Measurements from ENCODE around the gene ADPRH.
"Not testable (repeated sequence)": the region's sequence is repeated elsewhere in the genome, so short reads cannot be mapped to it uniquely, and the experiment has no call there.

ADPRH gene

DNA sequence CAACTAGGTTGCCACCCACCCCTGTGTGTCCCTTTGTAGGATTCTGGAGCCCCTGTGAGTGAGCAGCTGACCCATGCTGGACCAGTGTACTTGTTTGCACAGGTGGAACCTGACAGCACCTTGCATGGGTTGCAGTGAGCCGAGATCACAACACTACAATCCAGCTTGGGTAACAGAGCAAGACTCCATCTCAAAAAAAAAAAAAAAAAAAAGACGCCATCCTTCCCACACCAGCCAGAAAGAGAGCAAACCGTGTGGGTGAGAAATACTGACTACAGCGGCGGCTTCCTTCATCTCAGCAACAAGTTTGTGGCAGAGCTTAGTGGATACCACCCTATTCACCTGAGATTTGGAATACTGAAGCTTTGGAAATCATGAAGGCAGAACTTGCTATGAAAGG, 19.1 kb upstream of the ADPRH start:
- DNase-seq: no peak

GRCh38 chr3:119562307-119562961, 16.9 kb upstream of the ADPRH start:
- DNase-seq: peak; percentile 69

DNA sequence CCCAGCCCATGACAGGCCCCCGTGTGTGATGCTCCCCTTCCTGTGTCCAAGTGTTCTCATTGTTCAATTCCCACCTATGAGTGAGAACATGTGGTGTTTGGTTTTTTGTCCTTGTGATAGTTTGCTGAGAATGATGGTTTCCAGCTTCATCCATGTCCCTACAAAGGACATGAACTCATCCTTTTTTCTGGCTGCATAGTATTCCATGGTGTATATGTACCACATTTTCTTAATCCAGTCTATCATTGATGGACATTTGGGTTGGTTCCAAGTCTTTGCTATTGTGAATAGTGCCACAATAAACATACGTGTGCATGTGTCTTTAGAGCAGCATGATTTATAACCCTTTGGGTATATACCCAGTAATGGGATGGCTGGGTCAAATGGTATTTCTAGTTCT, 16.0 kb upstream of the ADPRH start:
- not testable (repeated sequence) for DNase-seq

- no peak for DNase-seq
These were observed 10.1 kb upstream of the ADPRH start for GRCh38 chr3:119569156-119569555.

DNA sequence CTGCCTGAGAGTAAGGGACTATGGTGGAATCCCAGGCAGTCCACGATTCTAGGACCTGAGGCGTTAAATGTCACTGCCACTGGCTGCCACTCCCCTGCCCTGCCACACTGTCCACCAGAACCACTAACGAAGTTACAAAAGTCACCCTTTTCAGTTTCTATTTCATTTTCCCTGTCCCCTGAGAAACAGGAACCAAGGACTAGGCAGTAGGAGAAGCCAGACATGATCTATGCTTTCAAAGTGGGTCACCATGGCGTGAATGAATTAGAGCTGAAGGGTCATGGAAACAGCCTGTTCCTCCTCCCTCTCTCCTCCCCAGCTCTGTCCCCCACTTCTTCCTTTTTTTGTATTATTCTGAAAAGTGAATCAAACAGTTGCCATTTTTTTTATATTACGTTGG, 9.1 kb upstream of the ADPRH start:
- DNase-seq: no peak

DNA sequence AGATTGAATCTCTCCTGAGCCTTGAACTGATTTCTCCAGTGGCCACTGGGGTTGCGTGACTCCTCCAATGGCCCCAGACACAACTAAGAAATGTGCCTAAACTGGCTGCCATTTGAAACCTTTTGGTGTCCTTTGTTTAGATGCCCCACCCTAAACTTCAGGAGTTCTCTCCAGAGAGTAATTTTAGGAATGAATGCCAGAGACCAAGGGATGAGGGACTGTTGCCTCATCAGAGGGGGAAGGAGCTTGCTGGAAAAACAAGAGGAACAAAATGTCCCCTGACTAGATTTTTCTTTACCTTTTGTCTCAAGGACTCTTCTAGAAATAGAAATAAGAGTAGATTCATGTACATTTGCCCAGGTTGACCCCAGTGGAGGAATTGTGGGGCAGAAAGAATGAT, 8.1 kb upstream of the ADPRH start:
- DNase-seq: no peak

- no peak for DNase-seq
These were observed 7.6 kb upstream of the ADPRH start for GRCh38 chr3:119571688-119572087.

- DNase-seq: no peak
These were observed 3.8 kb upstream of the ADPRH start for GRCh38 chr3:119575507-119575906.

DNA sequence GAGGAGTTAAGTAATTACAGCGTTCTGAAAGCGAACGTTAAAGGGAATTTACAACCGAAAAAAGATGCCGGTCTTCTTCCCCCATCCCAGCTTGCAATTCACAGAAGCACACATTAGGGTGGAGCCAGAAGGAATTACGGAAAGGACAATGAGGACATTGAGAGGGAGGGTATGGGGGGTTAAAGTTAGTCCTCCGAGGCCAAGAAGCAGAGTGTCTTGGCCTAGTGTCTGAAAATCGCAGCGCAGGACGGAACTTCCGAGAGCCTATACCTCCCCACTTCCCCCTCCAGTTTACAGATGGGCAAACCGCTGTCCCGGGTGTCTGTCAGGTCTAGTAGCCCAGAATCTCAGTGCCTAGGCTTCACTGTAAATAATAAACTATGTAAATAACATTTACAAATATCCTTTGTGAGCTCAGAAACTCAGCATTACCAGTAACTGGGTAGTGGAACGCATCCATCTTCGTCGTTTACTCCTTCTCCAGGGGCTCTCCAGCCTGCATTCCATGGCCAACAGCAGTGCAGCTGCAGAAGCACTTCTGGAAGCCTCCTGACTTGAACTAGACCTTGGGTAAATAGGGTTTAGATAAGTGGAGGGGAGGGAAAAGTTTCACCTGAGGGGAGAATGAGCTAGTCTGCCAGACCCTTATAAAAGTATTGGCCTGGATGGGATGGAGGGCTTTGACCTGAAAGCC, 922 bp downstream of the ADPRH start:
- DNase-seq: peak; percentile 30

DNA sequence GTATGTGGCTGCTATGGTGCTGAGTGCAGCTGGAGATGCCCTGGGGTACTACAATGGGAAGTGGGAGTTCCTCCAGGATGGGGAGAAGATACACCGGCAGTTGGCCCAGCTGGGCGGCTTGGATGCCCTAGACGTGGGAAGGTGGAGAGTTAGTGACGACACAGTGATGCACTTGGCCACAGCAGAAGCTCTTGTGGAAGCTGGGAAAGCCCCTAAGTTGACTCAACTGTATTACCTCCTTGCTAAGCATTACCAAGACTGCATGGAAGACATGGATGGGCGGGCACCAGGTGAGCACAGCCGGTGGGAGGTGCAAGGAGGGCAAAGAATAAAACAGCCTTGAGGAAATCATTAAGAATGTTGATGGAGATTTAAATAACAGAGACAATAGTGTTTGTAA, 2.9 kb downstream of the ADPRH start:
- peak; percentile 26 for DNase-seq

GRCh38 chr3:119585208-119585607, 5.9 kb downstream of the ADPRH start:
- no peak for DNase-seq

DNA sequence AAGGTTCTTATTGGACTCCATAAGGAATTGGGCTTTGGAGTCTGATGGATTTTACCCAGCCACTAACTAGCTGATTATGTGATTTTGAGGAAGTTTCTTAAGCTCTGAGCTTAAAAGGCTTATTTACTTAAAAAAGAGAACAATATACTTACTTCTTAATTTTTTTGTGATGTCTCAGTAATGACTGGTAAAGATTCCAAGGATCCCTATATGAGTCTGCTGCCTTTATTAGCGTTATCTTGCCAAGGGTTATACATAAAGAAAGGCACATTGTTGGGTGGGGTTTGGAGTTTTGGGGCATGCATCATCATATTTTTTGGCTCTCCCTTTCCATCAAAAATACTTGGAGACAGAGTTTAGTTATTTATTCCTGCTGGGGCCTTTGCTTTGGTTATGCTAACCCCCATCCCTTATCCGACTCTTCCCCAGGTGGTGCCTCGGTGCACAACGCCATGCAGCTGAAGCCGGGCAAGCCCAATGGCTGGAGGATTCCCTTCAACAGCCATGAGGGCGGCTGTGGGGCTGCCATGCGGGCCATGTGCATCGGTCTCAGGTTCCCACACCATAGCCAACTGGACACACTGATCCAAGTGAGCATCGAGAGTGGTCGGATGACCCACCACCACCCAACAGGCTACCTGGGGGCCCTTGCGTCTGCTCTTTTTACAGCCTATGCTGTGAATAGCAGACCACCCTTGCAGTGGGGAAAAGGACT, 6.7 kb downstream of the ADPRH start:
- no peak for DNase-seq

DNA sequence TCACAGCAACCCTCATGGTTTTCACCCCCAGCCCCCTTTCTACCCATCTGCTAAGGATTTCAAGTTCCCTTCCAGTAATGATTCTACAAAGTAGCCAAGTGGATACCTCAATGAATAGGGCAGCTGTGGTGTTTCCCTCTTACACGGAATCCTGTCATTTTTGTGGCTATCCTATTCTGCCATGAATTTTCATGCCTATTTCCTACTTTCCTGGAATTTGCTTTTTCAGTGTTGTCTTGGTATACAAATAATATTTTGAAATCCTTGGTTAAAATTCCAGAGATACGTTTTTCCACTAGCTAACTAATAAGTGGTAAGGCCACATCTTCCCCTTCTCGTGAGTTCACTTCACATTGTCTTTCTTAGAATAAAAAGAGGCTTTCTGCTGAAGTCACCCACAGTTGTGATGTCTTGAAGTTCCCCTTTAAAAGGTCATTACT, 7.5 kb downstream of the ADPRH start:
- DNase-seq: no peak

DNA sequence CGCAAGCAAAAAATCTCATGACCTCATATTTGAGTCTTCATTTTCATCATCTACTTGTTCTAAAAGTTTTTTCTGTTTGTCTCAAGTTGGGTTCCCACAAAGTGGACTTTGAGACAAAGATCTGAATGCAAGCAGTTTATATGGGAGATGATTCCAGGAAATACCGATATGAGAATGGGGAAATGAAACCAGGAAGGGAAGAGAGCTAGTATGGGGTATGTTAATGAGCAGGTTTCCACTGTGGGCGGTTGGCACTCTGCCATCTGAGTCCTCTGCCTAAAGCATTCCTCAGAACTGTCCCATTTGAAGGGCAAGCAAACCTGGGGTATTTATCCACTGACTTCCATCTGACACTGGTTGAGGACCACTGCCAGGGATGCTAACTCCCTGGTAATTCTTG, 8.8 kb downstream of the ADPRH start:
- no peak for DNase-seq

DNA sequence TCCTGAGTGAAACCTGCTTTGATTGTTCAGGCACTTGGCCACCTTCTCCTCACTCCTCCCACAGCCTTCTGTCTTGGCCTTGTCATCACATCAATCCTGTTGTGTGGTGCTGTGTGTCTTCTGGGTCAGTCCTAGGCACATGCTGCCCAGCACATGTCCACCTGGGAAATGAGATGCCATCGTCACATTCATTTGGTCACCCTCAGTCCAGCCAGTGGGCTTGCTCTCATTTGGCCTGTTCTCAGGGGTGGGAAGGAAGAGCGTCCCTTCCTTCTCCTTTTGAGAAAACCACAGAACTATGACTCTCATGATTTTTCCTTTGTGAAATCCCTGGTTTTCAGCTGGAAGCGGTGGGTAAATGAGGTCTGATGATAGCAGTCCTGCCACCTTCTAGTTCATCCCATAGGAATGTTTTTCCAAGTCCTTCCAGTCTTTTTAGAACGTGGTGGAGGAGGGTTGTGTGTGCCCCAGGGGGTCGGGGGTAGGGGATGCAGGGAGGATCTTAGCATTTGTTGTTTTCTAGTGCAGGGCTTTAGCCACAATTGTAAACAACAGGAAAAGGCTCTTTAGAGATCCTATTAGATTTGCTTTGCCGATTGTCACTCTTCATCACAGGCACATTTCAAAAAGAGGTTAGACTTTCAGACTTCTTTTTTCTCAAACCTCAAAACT, 9.9 kb downstream of the ADPRH start:
- no peak for DNase-seq

- DNase-seq: no peak
These were observed 11.4 kb downstream of the ADPRH start for GRCh38 chr3:119590706-119591105.

- DNase-seq: no peak
These were observed 13.6 kb downstream of the ADPRH start for GRCh38 chr3:119592861-119593260.

DNA sequence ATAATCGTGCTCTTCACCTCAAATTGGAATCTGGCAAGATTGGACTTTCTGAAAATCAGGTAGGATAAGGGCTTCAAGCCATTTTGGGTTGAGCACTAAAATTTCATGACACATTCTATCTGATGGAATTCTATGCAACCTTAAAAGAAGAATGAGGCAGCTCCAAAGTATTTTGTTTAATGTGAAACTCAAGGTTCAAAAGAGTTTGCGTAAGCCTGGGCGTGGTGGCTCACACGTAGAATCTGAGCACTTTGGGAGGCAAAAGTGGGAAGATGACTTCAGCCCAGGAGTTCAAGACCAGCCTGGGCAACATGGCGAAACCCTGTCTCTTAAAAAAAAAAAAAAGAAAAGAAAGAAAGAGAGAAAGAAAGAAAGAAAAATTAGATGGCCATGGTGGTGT, 14.8 kb downstream of the ADPRH start:
- DNase-seq: no peak

- not testable (repeated sequence) for DNase-seq
These were observed 15.6 kb downstream of the ADPRH start for GRCh38 chr3:119594929-119595328.

- no peak for DNase-seq
These were observed 16.5 kb downstream of the ADPRH start for GRCh38 chr3:119595639-119596334.

DNA sequence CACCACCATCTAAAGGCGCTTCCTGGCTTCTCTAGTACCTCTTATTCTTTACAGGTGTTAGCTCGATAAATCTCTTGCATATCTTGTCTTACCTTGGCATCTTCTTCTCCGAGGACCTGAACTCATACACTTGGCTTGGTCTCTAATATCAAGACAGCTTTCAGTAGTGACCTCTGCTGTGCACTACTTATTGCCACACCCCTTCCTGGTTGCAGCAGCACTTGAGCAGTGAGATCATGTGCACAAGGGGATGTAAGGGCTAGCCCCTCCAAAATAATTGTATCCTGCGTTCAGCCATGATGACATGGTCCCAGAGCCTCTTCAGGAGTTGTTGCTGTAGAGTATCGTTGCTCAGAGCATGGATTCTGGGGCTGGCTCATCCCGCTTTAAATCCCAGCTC, 17.1 kb downstream of the ADPRH start:
- no peak for DNase-seq

- DNase-seq: no peak
These were observed 18.4 kb downstream of the ADPRH start, which contains the start of gene PLA1A for GRCh38 chr3:119597548-119598288. TSS of gene PLA1A (plus strand) at chr3:119597885. CDS start at chr3:119597914, 29 bp downstream.
